ENCODE results near the gene FAM216A. TPM values are rescaled to one million over a fixed set of nuclear protein-coding genes. Genes with fewer than 3 reads are reported as not detected.
"Not testable (repeated sequence)": the region's sequence is repeated elsewhere in the genome, so short reads cannot be mapped to it uniquely, and the experiment has no call there.

FAM216A gene
- total RNA-seq, 1 donor from 2014 or later = 6.6 TPM

DNA sequence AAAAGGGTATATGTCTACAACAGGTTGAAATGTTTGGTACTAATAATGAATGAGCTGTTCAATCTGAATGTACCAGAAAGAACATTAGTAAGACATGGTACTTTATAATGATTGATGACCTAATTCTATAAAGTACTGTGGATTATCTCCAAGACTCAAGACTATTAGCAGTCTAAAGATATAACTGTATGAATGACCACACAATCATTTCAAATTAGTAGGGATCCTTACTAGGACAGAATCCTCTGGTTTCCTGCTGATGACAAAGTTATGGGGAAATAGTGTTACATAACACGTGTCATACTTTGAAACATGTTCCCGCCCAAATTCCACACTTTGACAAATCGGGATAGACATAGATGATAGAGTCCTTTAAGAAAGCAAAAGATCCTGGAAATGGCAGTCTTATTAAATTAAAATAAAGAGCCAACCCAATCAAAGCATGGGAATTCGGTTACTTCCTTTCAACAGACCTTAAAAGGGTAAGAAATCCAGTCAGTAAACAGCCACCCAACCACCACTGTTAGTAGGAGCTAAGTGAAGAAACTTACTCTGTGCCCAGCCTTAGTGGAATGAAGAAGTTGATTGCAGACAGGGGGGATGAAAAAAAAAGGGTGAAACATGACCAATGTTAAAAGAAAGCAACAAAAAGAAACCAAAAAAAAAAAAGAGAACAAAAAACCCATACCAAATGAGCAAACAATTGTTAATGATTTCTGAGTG, 30.5 kb downstream of the FAM216A start:
- no peak for DNase-seq (ENCODE audit: low spot score)

GRCh38 chr12:110501399-110501751, 32.7 kb downstream of the FAM216A start:
- no peak for DNase-seq (ENCODE audit: low spot score)

DNA sequence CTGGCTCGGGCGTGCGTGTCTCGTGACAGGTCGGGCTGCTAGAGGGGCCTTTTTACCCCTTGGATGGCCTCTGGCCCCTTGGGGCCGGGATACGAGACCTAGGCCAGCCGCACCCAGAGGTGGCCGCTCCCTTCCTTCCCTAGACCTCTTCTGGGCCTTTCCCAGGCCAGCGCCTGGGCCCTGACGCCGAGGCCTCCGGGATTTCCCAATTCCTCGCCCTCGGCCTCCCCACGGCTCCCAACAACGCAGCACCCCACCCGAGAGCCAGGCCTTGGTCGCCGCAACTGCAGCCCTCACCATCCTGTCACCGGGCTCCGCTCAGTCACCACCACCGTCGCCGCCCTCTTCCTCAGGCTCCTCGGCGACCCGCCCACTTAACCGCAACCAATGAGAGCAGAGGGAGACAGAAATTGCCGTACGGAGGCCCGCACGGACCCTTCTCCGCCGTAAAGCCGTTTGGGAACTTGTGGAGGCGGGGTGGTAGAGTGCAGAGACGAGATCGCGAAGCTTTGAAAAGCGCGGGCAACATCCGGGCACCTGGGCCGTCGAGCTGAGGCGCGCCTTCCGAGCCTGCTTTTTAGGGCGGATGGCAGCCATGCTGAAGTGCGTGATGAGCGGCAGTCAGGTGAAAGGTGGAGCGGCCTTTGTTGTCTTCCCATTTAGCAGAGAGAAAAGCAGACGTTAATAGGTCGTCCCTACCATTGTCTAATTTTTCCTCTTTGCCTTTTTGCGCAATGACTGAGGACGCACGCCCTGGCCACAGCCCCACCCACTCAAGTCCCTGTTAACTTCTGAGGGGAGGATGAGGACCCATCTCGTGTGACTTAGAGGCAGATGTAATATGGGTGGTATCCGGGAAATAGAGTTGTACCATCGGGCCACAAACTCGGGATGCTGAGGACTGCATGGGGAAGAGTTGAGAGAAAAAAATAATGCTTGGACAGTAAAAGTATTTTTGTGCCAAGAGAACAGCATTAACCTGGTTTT, 33.4 kb downstream of the FAM216A start, which contains the start of the genes RAD9B and VPS29:
Gene RAD9B, plus strand, starts transcription at position 580 of the 987 bp plus-strand sequence. Its CDS starts 7 bp downstream, at position 587.
Gene VPS29, minus strand, starts transcription at position 360 of the 987 bp plus-strand sequence. Its CDS starts 60 bp downstream, at position 300.
- DNase-seq (ENCODE audit: low spot score) = peak; percentile 98

GRCh38 chr12:110503432-110503831, 34.8 kb downstream of the FAM216A start:
- DNase-seq (ENCODE audit: low spot score) = no peak

GRCh38 chr12:110505332-110505731, 36.7 kb downstream of the FAM216A start:
- no peak for DNase-seq (ENCODE audit: low spot score)

- no peak for DNase-seq (ENCODE audit: low spot score)
These were observed 39.5 kb downstream of the FAM216A start for GRCh38 chr12:110508071-110508586.

GRCh38 chr12:110513842-110514241, 45.2 kb downstream of the FAM216A start:
- DNase-seq (ENCODE audit: low spot score) = no peak

GRCh38 chr12:110514363-110514762, 45.7 kb downstream of the FAM216A start:
- no peak for DNase-seq (ENCODE audit: low spot score)

- DNase-seq (ENCODE audit: low spot score) = no peak
These were observed 48.4 kb downstream of the FAM216A start for GRCh38 chr12:110516995-110517394.

DNA sequence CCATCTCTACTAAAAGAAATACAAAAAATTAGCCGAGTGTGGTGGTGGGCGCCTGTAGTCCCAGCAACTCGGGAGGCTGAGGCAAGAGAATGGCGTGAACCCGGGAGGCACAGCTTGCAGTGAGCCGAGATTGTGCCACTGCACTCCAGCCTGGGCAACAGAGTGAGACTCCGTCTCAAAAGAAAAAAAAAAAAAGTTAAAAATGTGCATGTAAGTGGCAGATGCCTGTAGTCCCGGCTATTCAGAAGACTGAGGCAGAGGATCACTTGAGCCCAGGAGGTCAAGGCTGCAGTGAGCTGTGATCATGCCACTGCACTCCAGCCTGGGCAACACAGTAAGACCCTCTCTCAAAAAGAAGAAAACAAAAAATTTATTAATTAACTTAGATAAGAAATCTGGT, 49.4 kb downstream of the FAM216A start:
- DNase-seq (ENCODE audit: low spot score) = not testable (repeated sequence)

GRCh38 chr12:110520876-110521712, 52.4 kb downstream of the FAM216A start:
- DNase-seq (ENCODE audit: low spot score) = not testable (repeated sequence)

GRCh38 chr12:110528277-110528839, 59.7 kb downstream of the FAM216A start:
- DNase-seq (ENCODE audit: low spot score) = no peak

DNA sequence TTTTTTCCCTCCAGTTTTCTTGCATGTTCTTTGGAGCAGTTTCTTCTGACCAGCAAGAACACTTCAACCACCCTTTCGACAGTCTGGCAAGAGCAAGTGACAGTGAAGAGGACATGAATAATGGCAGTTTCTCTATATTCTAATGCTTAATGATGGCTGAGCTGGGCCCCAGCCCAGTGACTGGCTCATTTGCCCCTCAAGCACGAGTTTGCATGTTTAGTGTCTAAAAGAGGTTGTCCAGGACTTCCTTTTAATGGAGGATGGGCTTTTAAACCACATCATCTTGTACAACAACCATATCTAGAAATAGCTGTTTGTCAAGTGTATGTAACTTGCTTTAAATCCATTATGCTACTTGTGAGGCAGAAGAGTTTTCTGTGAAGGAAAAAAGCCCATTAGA, 61.9 kb downstream of the FAM216A start:
- DNase-seq (ENCODE audit: low spot score) = no peak

- DNase-seq (ENCODE audit: low spot score) = no peak
These were observed 63.2 kb downstream of the FAM216A start for GRCh38 chr12:110531741-110532333.

DNA sequence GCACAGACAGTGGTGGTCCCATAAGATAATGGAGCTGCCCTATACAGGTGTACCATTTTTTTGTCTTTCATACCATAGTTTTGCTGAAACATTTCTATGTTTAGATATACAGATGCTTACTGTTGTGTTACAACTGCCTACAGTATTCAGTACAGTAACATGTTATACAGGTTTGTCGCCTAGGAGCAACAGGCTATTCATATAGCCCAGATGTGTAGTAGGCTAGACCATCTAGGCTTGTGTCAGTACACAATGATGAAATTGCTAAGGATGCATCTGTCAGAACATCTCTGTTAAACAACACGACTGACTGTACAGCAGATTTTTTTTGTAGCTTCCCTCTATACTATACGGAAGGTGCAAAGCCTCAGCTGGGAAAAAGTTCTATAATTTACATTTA, 64.0 kb downstream of the FAM216A start:
- no peak for DNase-seq (ENCODE audit: low spot score)

GRCh38 chr12:110533607-110534006, 65.0 kb downstream of the FAM216A start:
- no peak for DNase-seq (ENCODE audit: low spot score)

GRCh38 chr12:110534811-110535210, 66.2 kb downstream of the FAM216A start:
- no peak for DNase-seq (ENCODE audit: low spot score)

DNA sequence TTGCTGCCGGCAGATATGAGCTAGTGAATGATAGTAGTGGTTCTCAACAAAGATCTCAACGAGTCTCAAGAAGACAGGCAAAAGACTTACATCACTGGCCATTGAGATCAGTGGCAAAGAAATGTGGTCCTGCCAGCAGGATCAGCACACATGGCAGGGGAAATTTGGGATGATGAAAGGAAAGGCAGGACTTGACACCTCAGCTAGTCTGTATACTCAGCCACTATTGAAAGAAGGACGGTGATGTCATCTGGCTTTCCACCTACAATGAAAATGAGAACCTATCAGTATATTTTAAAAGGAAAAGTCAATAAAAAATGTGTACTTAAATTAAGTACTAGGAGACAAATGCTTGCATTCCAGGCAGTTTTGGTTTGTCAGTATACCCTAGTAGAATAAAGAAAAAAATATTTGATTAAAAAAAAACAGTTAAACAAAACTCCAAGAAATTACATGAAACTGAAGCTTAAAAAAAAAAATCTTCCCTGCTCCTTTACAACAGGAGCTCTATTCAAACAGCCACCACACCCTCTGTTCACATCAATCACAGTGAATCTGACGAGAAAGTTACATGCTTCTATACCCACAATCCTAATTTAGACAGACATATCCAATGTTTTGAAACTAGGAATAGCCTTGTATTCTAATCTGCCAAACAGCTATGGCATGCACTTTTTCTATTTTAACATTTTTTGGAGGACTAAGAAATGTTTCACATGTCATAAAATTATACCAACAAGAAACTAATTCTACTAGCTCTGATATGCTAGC, 68.4 kb downstream of the FAM216A start:
- no peak for DNase-seq (ENCODE audit: low spot score)
